CD14-positive monocyte (primary cell): ENCODE data around the gene CDHR5. TPM values are rescaled to one million over a fixed set of nuclear protein-coding genes. Genes with fewer than 3 reads are reported as not detected.

Experiments
- DNase-seq, 3 donors: peaks; one replicate each; pipeline ENCODE4 v3.0.0-alpha.2; 2011 to 2022
- H2AFZ ChIP-seq: 2 replicates; pipeline ENCODE4 v1.6.0; 2012; ENCODE audit warnings: mild to moderate bottlenecking, low read depth, low read length, inconsistent platforms; ENCODE audit not compliant: insufficient read depth, poor library complexity, severe bottlenecking
- H3K27ac ChIP-seq, 2 donors: 1 replicate in 1 of 2; 2 replicates in 1 of 2; pipeline ENCODE4 v1.5.1; 2012 to 2013; ENCODE audit warnings: low read length in 2 of 2, control low read depth in 1 of 2, inconsistent platforms in 1 of 2, low read depth in 1 of 2, mild to moderate bottlenecking in 1 of 2
- H3K27me3 ChIP-seq, 2 donors: one replicate each; pipeline versions ENCODE4 v1.6.0 to v1.6.1; 2011 to 2013; ENCODE audit warnings: low read length in 2 of 2; ENCODE audit not compliant: control insufficient read depth in 2 of 2, insufficient read depth in 2 of 2
- H3K36me3 ChIP-seq, 2 donors: replicated peaks in 1 of 2; 1 replicate in 1 of 2; 2 replicates in 1 of 2; pipeline versions ENCODE4 v1.5.1 to v1.6.1; 2012 to 2013; ENCODE audit warnings: low read length in 2 of 2, control low read depth in 1 of 2, inconsistent platforms in 1 of 2, mild to moderate bottlenecking in 1 of 2; ENCODE audit not compliant: insufficient read depth in 2 of 2, control insufficient read depth in 1 of 2
- H3K4me1 ChIP-seq, 2 donors: 1 replicate in 1 of 2; 2 replicates in 1 of 2; pipeline versions ENCODE4 v1.5.1 to v1.6.1; 2012 to 2013; ENCODE audit warnings: low read length in 2 of 2, control low read depth in 1 of 2, inconsistent platforms in 1 of 2, mild to moderate bottlenecking in 1 of 2, moderate library complexity in 1 of 2; ENCODE audit not compliant: insufficient read depth in 2 of 2, control insufficient read depth in 1 of 2
- H3K4me2 ChIP-seq: replicated peaks from 2 replicates; pipeline ENCODE3; 2012; ENCODE audit warnings: low read length, moderate library complexity, mild to moderate bottlenecking; ENCODE audit not compliant: poor library complexity, severe bottlenecking; ENCODE audit errors: extremely low read depth
- H3K4me3 ChIP-seq, 3 experiments: fragments of 200-600 bp in 1 of 3; sonication (generic) in 1 of 3; replicated peaks in 1 of 3; 1 replicate in 2 of 3; 2 replicates in 1 of 3; pipeline ENCODE4 v1.5.1; 2011 to 2013; ENCODE audit warnings: low read length in 3 of 3, mild to moderate bottlenecking in 3 of 3, control low read depth in 2 of 3, low read depth in 2 of 3, inconsistent platforms in 1 of 3, moderate library complexity in 1 of 3
- H3K79me2 ChIP-seq: 2 replicates; pipeline ENCODE4 v1.6.0; 2012; ENCODE audit warnings: mild to moderate bottlenecking, control low read depth, inconsistent platforms, low read length, moderate library complexity; ENCODE audit not compliant: insufficient read depth
- H3K9ac ChIP-seq: 2 replicates; pipeline ENCODE4 v1.6.0; 2017; ENCODE audit warnings: low read length, mild to moderate bottlenecking; ENCODE audit not compliant: insufficient read depth, poor library complexity, severe bottlenecking
- H3K9me3 ChIP-seq, 2 donors: replicated peaks in 1 of 2; 1 replicate in 1 of 2; 2 replicates in 1 of 2; pipeline versions ENCODE4 v1.5.1 to v1.6.1; 2012 to 2013; ENCODE audit warnings: low read length in 2 of 2, control low read depth in 1 of 2; ENCODE audit not compliant: control insufficient read depth in 1 of 2, insufficient read depth in 1 of 2
- H4K20me1 ChIP-seq: 2 replicates; pipeline ENCODE4 v1.6.0; 2012; ENCODE audit warnings: mild to moderate bottlenecking, low read length, control low read depth, moderate library complexity; ENCODE audit not compliant: insufficient read depth
- H3K27ac Mint-ChIP-seq, 7 donors: one replicate each; pipeline ENCODE4 v1.8.0; 2020; ENCODE audit warnings: mild to moderate bottlenecking in 7 of 7, mixed read lengths in 7 of 7, moderate library complexity in 6 of 7, inconsistent platforms in 2 of 7
- H3K27me3 Mint-ChIP-seq, 3 donors: one replicate each; pipeline ENCODE4 v1.8.0; 2021 to 2022; ENCODE audit warnings: low read depth in 3 of 3, mild to moderate bottlenecking in 3 of 3, mixed read lengths in 3 of 3, moderate library complexity in 3 of 3, inconsistent platforms in 1 of 3
- H3K36me3 Mint-ChIP-seq, 2 donors: one replicate each; pipeline ENCODE4 v1.8.0; 2020; ENCODE audit warnings: mixed read lengths in 2 of 2, inconsistent platforms in 1 of 2, mild to moderate bottlenecking in 1 of 2
- H3K4me1 Mint-ChIP-seq: one replicate; pipeline ENCODE4 v1.8.0; 2020; ENCODE audit warnings: mild to moderate bottlenecking, mixed read lengths
- H3K4me3 Mint-ChIP-seq, 2 donors: one replicate each; pipeline ENCODE4 v1.8.0; 2020; ENCODE audit warnings: mild to moderate bottlenecking in 2 of 2, mixed read lengths in 2 of 2, moderate library complexity in 1 of 2
- H3K9me3 Mint-ChIP-seq, 7 donors: one replicate each; pipeline ENCODE4 v1.8.0; 2020 to 2022; ENCODE audit warnings: mixed read lengths in 7 of 7, mild to moderate bottlenecking in 6 of 7, moderate library complexity in 6 of 7, inconsistent platforms in 2 of 7
- WGBS: methylation state at CpG from one replicate; pipeline ENCODE4 v1.1.5; 2013; ENCODE audit warnings: missing lambda C conversion rate; ENCODE audit not compliant: insufficient coverage; 5-methylcytosine and 5-hydroxymethylcytosine counted together
- intact Hi-C, 2 donors: fragments of 100-400 bp; cut with micrococcal nuclease; formaldehyde crosslinking; loops; one replicate each; pipeline versions ENCODE4 v1.15.0 to v1.15.1; 2023
- polyA plus RNA-seq, 3 donors: library from polyadenylated mRNA; depleted of rRNA in 1 of 3; unstranded in 2 of 3; stranded (reverse) in 1 of 3; fragments of 300-500 nt in 2 of 3; fragments of >200 nt in 1 of 3; fragmentation: Illumina TruSeq in 2 of 3; gene quantifications; 1 replicate in 2 of 3; 2 replicates in 1 of 3; pipeline ENCODE4 v1.2.3, GENCODE V29; 2012 to 2021
- TF ChIP-seq, protein P1 (sequence below): fragments of 200-600 bp; IDR thresholded peaks from one replicate; pipeline ENCODE4 v1.8.0; 2022; ENCODE audit warnings: antibody characterized with exemption, mild to moderate bottlenecking

CDHR5 gene
- polyA plus RNA-seq, 3 donors: 0.18 to 0.43 (median 0.18) TPM

DNA sequence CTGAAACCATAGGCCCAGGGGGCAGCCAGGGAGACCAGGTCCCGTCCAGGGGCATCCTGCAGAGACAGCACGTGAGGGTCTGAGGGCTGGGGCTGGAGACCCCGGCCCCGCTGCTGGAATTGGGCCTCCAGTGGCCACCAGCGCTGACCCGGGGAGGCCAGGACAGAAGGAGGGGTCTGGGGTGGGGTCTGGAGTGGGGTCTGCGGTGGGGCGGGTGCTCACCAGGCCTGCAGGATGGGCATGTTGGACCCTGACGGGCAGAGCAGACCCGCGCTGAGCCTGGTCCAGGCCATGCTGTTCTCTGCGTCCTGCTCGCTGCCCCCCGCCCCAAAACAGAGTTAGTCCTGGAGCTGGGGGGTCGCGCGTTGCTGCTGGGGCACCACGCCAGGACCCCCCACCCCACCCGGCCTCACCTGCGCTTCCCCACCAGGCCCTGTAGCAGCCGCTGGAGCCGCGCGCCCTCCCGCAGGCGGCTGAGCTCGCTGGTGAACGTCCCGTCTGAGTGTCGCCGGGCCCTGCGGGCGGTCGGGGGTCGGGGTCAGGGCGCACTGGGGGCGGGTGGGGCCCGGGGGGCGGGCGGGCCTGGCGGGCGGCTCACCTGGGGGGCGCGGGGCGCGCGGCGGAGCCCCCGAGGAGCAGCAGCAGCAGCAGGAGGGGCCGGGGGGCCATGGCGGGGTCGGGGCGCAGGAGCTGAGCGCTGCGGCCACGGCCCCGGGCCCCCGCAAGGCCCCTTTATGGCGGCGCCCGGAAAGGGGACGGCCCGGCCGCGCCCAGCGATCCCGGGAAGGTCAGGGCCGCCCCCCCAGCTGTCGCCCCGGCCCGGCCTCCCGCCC, 1.9 kb upstream of the CDHR5 start, which contains the start of gene SCT:
Gene SCT (minus strand): TSS at position 707 of the 833 bp plus-strand sequence. CDS start 38 bp downstream, at position 669.
- intact Hi-C loops: no loop called here

GRCh38 chr11:625636-626268, 997 bp upstream of the CDHR5 start:
- no peak for DNase-seq
- Histone ChIP-seq H3K9ac (no peak overlapping the region), H3K4me3 (no peak overlapping the region), H3K36me3 (no peaks in the 10 kb centered on the region), H3K79me2 (no peaks in the 10 kb centered on the region), H3K27me3 (peaks cover 6 to 34% of the 10 kb centered on the region in 2 donors), H2AFZ (no peak overlapping the region), H3K9me3 (no peaks in the 10 kb centered on the region), H4K20me1 (peaks cover 9% of the 10 kb centered on the region), H3K4me1 (peaks cover 10 to 20% of the 10 kb centered on the region in 2 donors), H3K4me2 (no peak overlapping the region), H3K27ac (no peak overlapping the region)
- Mint-ChIP-seq H3K4me1 (peaks cover 26% of the 10 kb centered on the region), H3K27me3 (peaks cover 40 to 47% (median 41%) of the 10 kb centered on the region in 3 donors), H3K4me3 (peak overlapping the region in 1 of 2 donors; percentile 51), H3K36me3 (peaks cover 17 to 18% of the 10 kb centered on the region in 2 donors), H3K27ac (no peak overlapping the region), H3K9me3 (peaks cover 0 to 16% (median 8%) of the 10 kb centered on the region in 7 donors)
- TF ChIP-seq, protein P1, sequence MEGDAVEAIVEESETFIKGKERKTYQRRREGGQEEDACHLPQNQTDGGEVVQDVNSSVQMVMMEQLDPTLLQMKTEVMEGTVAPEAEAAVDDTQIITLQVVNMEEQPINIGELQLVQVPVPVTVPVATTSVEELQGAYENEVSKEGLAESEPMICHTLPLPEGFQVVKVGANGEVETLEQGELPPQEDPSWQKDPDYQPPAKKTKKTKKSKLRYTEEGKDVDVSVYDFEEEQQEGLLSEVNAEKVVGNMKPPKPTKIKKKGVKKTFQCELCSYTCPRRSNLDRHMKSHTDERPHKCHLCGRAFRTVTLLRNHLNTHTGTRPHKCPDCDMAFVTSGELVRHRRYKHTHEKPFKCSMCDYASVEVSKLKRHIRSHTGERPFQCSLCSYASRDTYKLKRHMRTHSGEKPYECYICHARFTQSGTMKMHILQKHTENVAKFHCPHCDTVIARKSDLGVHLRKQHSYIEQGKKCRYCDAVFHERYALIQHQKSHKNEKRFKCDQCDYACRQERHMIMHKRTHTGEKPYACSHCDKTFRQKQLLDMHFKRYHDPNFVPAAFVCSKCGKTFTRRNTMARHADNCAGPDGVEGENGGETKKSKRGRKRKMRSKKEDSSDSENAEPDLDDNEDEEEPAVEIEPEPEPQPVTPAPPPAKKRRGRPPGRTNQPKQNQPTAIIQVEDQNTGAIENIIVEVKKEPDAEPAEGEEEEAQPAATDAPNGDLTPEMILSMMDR: no peak
- intact Hi-C loops: no loop called here
- 92% methylated on average over 13 of the region's 22 CpGs for WGBS

More for the DNA sequence above, 1.9 kb upstream of the CDHR5 start, which contains the start of gene SCT:
- Mint-ChIP-seq H3K4me3 (peak within 1 kb of the TSS in 1 of 2 donors; percentile 87), H3K4me1 (peaks cover 20% of the 10 kb centered on the region), H3K27me3 (peaks cover 40 to 47% (median 41%) of the 10 kb centered on the region in 3 donors), H3K9me3 (peaks cover 0 to 16% (median 8%) of the 10 kb centered on the region in 7 donors), H3K27ac (no peak within 1 kb of the TSS), H3K36me3 (peaks cover 18% of the 10 kb centered on the region in 2 donors)
- Histone ChIP-seq H3K4me2 (no peak within 1 kb of the TSS), H3K27me3 (peaks cover 6 to 34% of the 10 kb centered on the region in 2 donors), H3K9me3 (no peaks in the 10 kb centered on the region), H2AFZ (no peak within 1 kb of the TSS), H3K4me1 (peaks cover 6 to 13% of the 10 kb centered on the region in 2 donors), H3K4me3 (no peak within 1 kb of the TSS), H3K9ac (no peak within 1 kb of the TSS), H3K79me2 (no peaks in the 10 kb centered on the region), H3K36me3 (no peaks in the 10 kb centered on the region), H4K20me1 (peaks cover 9% of the 10 kb centered on the region), H3K27ac (no peak within 1 kb of the TSS)
- 6% methylated on average over 64 of the region's 72 CpGs for WGBS
- TF ChIP-seq, protein P1: no peak
- DNase-seq: no peak
